ENCODE data around the gene UNC5C.

The UNC5C gene

GRCh38 chr4:95402299-95402698 lies 146.5 kb downstream of the UNC5C start:
- DNase-seq (ENCODE audit: low read depth in 2 of 2), result no peak

- DNase-seq (ENCODE audit: low read depth in 2 of 2), result no peak
These were observed 150.6 kb downstream of the UNC5C start for GRCh38 chr4:95398217-95398616.

DNA sequence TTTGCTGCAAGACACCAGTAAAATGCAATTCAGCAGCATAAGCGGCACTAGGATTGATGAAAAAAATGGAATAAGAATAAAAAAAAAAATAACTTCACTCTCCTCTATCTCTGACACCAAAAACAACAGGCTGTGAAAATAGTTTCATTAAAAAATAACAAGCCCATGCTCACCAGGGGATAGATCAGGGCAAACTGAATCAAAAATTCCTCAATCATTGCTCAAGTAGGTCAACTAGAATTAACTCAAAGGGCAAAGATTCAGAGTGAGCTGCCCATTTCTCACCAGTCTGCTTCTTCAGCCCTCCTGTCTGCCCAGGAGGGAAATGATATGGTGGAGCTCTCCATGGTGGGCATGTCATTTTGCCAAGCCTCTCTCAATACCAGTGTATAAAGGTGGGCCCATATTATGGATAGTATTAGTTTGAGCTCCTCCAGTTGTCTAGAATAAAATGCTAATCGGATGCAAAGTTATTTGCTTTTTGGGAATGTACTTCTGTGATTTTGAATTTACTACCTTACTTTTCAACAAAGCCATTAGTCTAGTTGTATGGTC lies 153.9 kb downstream of the UNC5C start:
- no peak for DNase-seq (ENCODE audit: low read depth in 2 of 2)

DNA sequence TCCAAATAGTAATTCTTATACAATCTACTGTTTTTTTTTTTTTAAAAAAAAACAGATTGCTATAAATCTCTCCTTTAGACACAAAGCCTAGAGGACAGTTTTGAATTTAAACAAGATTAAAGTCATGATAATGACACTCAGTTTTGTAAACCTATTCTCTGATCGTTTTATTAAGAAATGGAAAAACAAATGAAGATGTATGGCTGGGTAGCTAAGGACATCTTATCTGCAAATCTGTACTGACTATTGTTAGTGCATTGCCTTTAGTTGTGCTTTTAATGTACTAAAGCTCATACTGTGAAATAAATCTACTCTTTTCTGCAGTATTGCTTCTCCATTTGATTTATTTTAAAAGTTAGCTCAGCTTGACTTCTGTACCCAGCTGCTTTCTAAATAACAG lies 155.0 kb downstream of the UNC5C start:
- no peak for DNase-seq (ENCODE audit: low read depth in 2 of 2)

DNA sequence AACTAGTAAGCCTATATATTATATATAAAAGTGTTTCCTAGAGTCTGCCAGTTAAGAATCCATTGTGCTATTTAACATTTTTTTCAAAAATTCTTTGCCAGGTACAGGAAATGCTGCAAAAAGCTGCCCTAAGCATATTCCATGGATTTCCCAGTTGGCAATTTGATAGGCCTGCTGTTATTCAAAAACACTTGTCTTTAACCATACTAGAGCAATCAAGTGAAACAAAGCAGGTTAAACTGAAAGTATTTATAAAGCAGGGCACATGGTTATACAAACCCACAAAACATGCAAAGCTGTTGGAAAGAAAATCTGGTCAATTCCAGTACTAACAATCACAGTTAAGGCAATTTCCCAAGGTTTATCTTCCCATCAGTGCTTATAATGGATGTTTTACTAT lies 159.9 kb downstream of the UNC5C start:
- no peak for DNase-seq (ENCODE audit: low read depth in 2 of 2)

DNA sequence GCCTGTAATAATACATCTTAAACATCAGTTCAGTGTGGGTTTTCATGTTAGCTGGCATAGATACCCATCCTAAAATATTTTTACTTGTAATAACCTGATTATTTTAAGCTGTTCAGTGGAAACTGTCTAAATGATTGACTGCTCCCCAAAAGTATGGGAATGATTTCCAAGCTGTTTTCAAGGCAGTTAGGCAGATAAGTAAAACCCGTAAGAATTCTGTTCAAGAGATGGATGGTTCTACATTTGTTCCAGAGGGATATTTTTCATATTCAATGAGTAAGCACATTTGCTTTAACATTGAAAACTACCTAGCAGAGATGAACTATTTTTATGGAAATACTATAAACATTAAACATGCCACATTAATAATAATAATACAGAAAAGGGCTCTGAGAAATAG lies 161.1 kb downstream of the UNC5C start:
- DNase-seq (ENCODE audit: low read depth in 2 of 2), result no peak

DNA sequence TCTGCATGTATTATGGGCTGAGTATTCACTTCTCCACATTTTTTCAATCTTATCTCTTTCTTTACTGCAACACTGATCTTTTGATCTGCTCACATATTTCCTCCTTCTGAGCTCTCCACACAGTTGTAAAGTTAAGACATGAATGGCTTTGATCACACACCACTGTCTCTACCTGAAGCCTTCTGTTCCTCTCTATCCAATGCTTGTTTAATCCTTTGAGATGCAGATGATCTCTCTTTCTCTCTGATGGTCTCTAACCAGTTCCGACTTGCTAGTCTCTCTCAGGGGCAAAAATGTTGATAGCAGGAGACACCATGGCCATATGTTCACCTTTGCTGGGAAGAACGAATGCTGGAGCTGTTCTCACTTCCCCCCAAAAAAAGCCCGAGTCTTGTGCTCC lies 162.4 kb downstream of the UNC5C start:
- no peak for DNase-seq (ENCODE audit: low read depth in 2 of 2)

GRCh38 chr4:95381843-95382580 lies 166.8 kb downstream of the UNC5C start:
- no peak for DNase-seq (ENCODE audit: low read depth in 2 of 2)

DNA sequence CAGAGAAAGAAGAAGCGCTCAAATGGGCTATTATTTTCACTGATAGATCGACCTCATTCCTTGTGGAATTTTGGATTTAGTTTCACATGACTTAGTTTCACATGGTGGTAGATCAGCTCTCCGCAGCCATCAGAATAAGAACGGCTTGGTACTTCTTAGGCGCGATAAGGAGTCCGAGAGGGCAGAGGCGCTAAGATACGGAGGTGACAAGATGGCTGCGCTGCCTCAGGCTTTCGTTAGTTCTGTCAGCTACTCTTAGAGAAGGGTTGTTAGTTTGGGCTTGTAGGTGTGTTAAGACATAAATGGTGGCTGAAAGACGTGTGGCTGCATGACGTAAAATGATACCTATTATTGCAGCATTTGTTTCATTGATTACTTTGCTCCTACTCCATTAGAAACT lies 169.1 kb downstream of the UNC5C start:
- DNase-seq (ENCODE audit: low read depth in 2 of 2), result no peak

DNA sequence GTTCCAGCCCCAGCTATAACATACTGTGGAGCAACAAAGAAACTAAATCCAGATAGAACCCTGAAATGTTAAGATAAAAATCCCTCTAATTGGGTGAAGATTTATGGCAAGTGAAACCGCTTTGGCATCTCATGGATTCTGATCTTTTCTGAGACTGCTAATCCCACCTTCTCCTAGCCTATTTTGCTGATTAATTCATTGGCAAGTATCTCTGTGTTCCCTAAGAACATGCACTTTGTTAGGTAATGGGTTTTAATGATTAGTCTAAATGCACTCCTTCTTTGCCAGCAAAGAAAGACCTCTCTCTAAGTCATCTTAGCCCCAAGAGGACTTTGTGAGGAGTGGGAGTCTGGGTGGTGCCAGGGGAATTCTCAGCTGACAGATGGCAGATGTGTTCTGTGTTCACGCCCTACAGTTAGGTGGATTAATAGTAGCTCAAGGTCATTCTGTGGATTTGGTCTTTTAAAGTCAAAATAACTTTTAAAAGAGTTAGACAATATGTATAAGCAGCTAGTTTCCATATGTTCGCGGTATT lies 171.3 kb downstream of the UNC5C start:
- DNase-seq (ENCODE audit: low read depth in 2 of 2), result no peak

GRCh38 chr4:95371476-95372224 lies 177.1 kb downstream of the UNC5C start:
- no peak for DNase-seq (ENCODE audit: low read depth in 2 of 2)

DNA sequence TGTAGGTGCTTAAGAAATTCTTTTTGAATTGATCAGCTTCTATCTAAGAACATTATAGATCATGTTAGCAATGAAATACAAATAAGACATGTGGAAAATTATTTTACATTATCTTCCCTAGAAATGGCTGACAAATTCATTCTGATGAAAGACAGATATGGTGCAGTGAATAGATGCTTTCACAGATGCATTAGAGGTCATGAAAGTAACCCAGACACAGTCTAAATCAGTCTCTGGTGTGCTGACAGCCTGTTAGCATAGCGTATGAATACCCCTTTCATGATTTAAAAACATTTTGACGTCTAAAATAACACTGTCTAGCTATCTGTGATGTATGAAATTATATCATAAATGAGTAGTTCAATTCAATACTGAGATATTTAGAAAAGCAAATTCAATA lies 180.9 kb downstream of the UNC5C start:
- DNase-seq (ENCODE audit: low read depth in 2 of 2), result no peak

GRCh38 chr4:95363966-95364365 lies 184.8 kb downstream of the UNC5C start:
- no peak for DNase-seq (ENCODE audit: low read depth in 2 of 2)

DNA sequence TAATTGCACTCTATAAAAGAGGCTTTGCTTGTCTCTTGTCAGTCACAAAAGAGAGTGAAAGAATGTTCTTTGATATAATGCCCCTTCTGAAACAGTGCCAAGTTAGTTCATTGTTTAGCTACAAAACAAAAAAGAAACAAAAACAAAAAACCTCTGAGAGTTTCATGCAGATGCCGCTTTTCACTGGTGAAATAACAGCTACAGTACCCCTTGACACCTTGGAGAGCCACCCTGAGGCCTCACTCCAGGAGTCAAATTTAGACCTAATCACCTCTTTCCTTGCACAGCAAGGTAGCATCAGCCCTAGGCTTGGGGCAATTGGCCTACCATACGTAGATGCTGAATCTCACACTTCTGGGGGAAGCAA lies 185.2 kb downstream of the UNC5C start:
- DNase-seq (ENCODE audit: low read depth in 2 of 2), result no peak

DNA sequence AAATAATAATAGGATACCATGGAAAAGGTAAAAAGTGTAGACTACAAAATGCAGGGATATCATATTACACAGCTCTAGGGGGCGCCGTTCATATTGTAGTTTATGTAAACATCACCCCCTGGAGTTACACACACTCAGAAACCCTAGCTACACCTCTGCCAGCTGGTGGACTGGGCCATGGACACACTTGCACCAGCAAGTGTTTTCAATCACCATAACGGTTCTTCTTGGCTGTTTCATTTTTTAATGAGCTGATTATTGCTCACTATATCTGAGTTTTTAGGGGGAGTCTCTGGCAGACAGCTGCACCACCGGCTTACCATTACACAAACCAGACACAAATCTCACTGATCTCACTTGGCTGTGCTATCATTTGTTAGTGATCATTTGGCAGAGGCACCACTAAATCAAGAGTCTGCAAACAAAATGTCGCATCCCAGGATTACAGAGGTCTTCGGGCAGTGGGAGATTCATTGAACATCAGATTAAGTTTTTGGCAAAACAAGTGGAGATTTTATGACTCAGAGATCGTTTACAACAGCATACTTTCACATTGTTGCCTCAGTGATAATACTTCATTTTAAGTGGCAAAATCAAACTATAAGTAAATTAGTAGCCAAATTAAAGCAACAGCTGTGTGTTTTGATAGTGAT lies 185.7 kb downstream of the UNC5C start:
- no peak for DNase-seq (ENCODE audit: low read depth in 2 of 2)

- DNase-seq (ENCODE audit: low read depth in 2 of 2), result no peak
These were observed 186.7 kb downstream of the UNC5C start for GRCh38 chr4:95362066-95362465.

DNA sequence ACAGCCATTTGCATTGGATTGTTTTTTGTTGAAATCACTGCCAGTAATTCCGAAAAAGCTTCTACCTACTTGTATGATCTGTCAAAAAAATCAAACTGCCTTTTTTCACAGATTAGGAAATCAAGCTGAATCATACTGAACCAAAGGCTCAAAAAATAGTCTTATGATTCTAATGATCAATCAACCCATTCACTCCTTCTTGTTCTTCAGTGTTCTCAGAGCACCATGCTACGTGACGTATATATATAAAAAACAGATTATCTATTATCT lies 187.1 kb downstream of the UNC5C start:
- DNase-seq (ENCODE audit: low read depth in 2 of 2), result no peak

DNA sequence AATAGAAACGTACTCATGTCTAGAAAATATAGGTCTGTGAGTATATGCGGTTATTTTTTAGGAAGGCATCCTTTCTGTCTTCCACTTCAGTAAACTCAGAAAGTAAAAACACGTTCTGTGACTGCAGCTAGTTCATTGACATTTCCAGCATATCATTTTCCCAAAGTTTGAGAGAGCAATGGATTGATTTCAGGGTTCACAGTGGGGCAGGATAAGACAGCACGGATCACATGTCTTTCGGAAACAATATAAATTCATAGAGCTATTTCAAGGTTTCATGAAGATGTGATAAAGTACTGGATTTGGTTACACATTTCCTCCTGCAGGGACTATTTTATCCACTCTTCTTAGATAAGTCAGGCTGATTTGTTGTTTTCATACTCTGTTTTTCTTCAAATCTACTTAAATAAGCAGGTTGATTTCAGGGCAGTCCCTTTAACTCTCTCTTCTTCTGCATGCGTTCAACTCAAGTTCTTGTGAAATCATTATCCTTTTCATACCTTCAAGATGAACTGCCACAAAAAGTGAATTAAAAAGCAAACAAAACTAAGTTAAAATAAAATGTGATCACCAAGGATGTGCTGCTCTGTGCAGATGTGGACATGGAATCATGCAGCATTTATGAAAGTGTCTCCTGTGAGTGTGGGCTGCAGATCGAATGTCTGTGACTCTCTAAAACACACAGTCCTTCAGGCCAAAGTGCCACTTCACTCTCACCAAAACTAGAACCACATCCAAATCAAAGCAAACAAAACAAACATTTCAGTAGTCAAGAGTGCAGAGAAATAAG lies 187.7 kb downstream of the UNC5C start:
- no peak for DNase-seq (ENCODE audit: low read depth in 2 of 2)

DNA sequence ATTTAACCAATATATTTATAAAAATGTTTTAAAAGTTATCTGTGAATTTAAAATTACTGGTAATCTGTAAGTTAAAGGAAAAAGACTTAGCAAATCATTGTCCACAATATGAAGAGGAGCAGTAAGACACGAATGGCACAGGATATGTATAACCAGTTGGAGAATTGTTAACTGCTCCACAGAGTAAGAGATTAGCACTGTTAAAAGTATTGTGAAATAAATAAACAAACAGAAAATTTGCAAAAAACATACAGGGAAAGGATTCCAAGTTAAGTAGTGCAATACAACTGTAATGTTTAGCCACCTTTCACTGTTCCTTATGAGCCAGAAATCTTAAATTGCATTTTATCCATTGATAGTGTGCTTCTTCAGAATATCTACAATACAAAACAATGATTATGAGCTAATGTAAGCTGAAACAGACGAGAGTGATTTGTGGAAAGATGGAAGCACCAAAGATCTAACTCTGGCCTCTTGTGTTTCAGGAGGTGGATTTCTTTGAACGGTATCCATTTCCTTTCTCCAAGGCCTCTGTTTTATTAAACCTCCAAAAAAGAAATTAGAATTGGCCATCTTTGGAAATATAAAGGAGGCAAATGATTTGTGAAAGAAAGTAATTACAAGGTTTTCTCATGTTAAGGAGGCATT lies 188.4 kb downstream of the UNC5C start:
- DNase-seq (ENCODE audit: low read depth in 2 of 2), result no peak

- DNase-seq (ENCODE audit: low read depth in 2 of 2), result no peak
These were observed 190.4 kb downstream of the UNC5C start for GRCh38 chr4:95358421-95358820.

- DNase-seq (ENCODE audit: low read depth in 2 of 2), result no peak
These were observed 193.8 kb downstream of the UNC5C start for GRCh38 chr4:95355021-95355420.

Data from stimulated activated CD8-positive, alpha-beta memory T cell treated with anti-CD3 and anti-CD28 coated beads, Interleukin-2, amount 100 ng/mL, for 1 hour (primary cell).